Measurements from ENCODE around the gene ELK1.

- no peak for TF ChIP-seq CTCF (conservative IDR thresholded peaks at IDR 0.05; ENCODE audit: low read depth, low read length)
- no peak for TF ChIP-seq EZH2 (IDR thresholded peaks at IDR 0.05; ENCODE audit: borderline replicate concordance, low read depth, low read length, poor library complexity, severe bottlenecking)
These were observed 911 bp upstream of the ELK1 start for GRCh38 chrX:47651043-47651905.

Data from A673 (cell line).